H9 (cell line): ENCODE data around the gene SLC35B2. TPM values are rescaled to one million over a fixed set of nuclear protein-coding genes. Genes with fewer than 3 reads are reported as not detected.

Experiments used
- DNase-seq: peaks from one replicate; pipeline ENCODE4 v3.0.0-alpha.2; 2017
- H2AFZ ChIP-seq: one replicate; pipeline ENCODE4 v1.6.1; 2013; ENCODE audit warnings: mild to moderate bottlenecking, low read length, control low read depth, moderate library complexity
- H2AK5ac ChIP-seq: 2 replicates; pipeline ENCODE4 v1.6.1; 2013; ENCODE audit warnings: low read length, control low read depth, mixed read lengths; ENCODE audit not compliant: insufficient read length
- H2BK120ac ChIP-seq: one replicate; pipeline ENCODE4 v1.6.1; 2013; ENCODE audit warnings: low read depth, mild to moderate bottlenecking, low read length, control low read depth, inconsistent platforms; ENCODE audit not compliant: poor library complexity, severe bottlenecking
- H2BK12ac ChIP-seq: 2 replicates; pipeline ENCODE4 v1.6.1; 2013; ENCODE audit warnings: low read length, control low read depth, mixed read lengths, low read depth; ENCODE audit not compliant: insufficient read length
- H2BK15ac ChIP-seq: 2 replicates; pipeline ENCODE4 v1.6.1; 2013; ENCODE audit warnings: low read depth, low read length, control low read depth
- H2BK20ac ChIP-seq: one replicate; pipeline ENCODE4 v1.6.1; 2013; ENCODE audit warnings: low read depth, mild to moderate bottlenecking, low read length, control low read depth, inconsistent platforms; ENCODE audit not compliant: poor library complexity, severe bottlenecking
- H2BK5ac ChIP-seq: 2 replicates; pipeline ENCODE4 v1.6.1; 2013; ENCODE audit warnings: low read length, control low read depth, mixed read lengths; ENCODE audit not compliant: insufficient read length
- H3K14ac ChIP-seq: 2 replicates; pipeline ENCODE4 v1.6.1; 2013; ENCODE audit warnings: low read length, control low read depth; ENCODE audit not compliant: insufficient read depth
- H3K18ac ChIP-seq: 2 replicates; pipeline ENCODE4 v1.6.1; 2013; ENCODE audit warnings: low read depth, mild to moderate bottlenecking, mixed read lengths, low read length, control low read depth; ENCODE audit not compliant: insufficient read length
- H3K23ac ChIP-seq: 2 replicates; pipeline ENCODE4 v1.6.1; 2013; ENCODE audit warnings: low read length, control low read depth, mixed read lengths, low read depth; ENCODE audit not compliant: insufficient read length
- H3K23me2 ChIP-seq: 2 replicates; pipeline ENCODE4 v1.6.1; 2013; ENCODE audit warnings: low read depth, mild to moderate bottlenecking, mixed read lengths, low read length, control low read depth; ENCODE audit not compliant: insufficient read length, poor library complexity, severe bottlenecking
- H3K27ac ChIP-seq: 2 replicates; pipeline ENCODE4 v1.5.1; 2013; ENCODE audit warnings: low read length, control low read depth, mixed read lengths, low read depth; ENCODE audit not compliant: insufficient read length
- H3K27me3 ChIP-seq: 2 replicates; pipeline ENCODE4 v1.6.1; 2013; ENCODE audit warnings: low read length, control low read depth, inconsistent platforms; ENCODE audit not compliant: insufficient read depth
- H3K4ac ChIP-seq: 2 replicates; pipeline ENCODE4 v1.6.1; 2013; ENCODE audit warnings: low read depth, mild to moderate bottlenecking, control low read depth, inconsistent platforms, low read length, moderate library complexity
- H3K4me1 ChIP-seq: 2 replicates; pipeline ENCODE4 v1.6.1; 2013; ENCODE audit warnings: low read length, control low read depth, inconsistent platforms; ENCODE audit not compliant: insufficient read depth
- H3K4me2 ChIP-seq: 2 replicates; pipeline ENCODE4 v1.6.1; 2013; ENCODE audit warnings: low read length, control low read depth, mixed read lengths; ENCODE audit not compliant: insufficient read length, insufficient read depth
- H3K56ac ChIP-seq: 2 replicates; pipeline ENCODE4 v1.6.1; 2013; ENCODE audit warnings: low read depth, mild to moderate bottlenecking, mixed read lengths, low read length, control low read depth; ENCODE audit not compliant: insufficient read length
- H3K79me1 ChIP-seq: 2 replicates; pipeline ENCODE4 v1.6.1; 2013; ENCODE audit warnings: low read depth, mild to moderate bottlenecking, moderate library complexity, low read length, control low read depth, inconsistent platforms; ENCODE audit not compliant: insufficient read depth, poor library complexity, severe bottlenecking
- H3K79me2 ChIP-seq: 2 replicates; pipeline ENCODE4 v1.6.1; 2013; ENCODE audit warnings: low read length, control low read depth, inconsistent platforms; ENCODE audit not compliant: insufficient read depth
- H3K9ac ChIP-seq: 2 replicates; pipeline ENCODE4 v1.6.1; 2013; ENCODE audit warnings: low read length, control low read depth, mixed read lengths; ENCODE audit not compliant: insufficient read length; ENCODE audit errors: extremely low read depth
- H3K9me3 ChIP-seq: one replicate; pipeline ENCODE4 v1.6.1; 2013; ENCODE audit warnings: low read depth, low read length, inconsistent platforms; ENCODE audit not compliant: control insufficient read depth
- H3T11ph ChIP-seq: one replicate; pipeline ENCODE4 v1.6.1; 2013; ENCODE audit warnings: mild to moderate bottlenecking, low read length, control low read depth, inconsistent platforms
- H4K20me1 ChIP-seq: one replicate; pipeline ENCODE4 v1.6.1; 2013; ENCODE audit not compliant: control insufficient read depth, insufficient read length, insufficient read depth
- H4K5ac ChIP-seq: 2 replicates; pipeline ENCODE4 v1.6.1; 2013; ENCODE audit warnings: low read depth, mild to moderate bottlenecking, mixed read lengths, low read length, control low read depth; ENCODE audit not compliant: insufficient read length
- H4K8ac ChIP-seq: replicated peaks from 2 replicates; pipeline ENCODE4 v1.6.1; 2013; ENCODE audit warnings: low read length, control low read depth, mixed read lengths, low read depth; ENCODE audit not compliant: insufficient read length
- H4K91ac ChIP-seq: 2 replicates; pipeline ENCODE4 v1.6.1; 2013; ENCODE audit warnings: low read depth, mild to moderate bottlenecking, moderate library complexity, mixed read lengths, low read length, control low read depth; ENCODE audit not compliant: insufficient read length
- H3K27ac Mint-ChIP-seq, 3 experiments: 2 replicates in 2 of 3; 3 replicates in 1 of 3; pipeline ENCODE4 v1.8.0; 2020 to 2021; ENCODE audit warnings: mixed read lengths in 3 of 3, mild to moderate bottlenecking in 1 of 3, moderate library complexity in 1 of 3
- H3K27me3 Mint-ChIP-seq: 2 replicates; pipeline ENCODE4 v1.8.0; 2021; ENCODE audit warnings: low read depth, mild to moderate bottlenecking, moderate library complexity, mixed read lengths
- H3K36me3 Mint-ChIP-seq, 3 experiments: 2 replicates in 2 of 3; 3 replicates in 1 of 3; pipeline ENCODE4 v1.8.0; 2020 to 2021; ENCODE audit warnings: low read depth in 3 of 3, mixed read lengths in 3 of 3; ENCODE audit not compliant: insufficient read depth in 1 of 3
- H3K4me1 Mint-ChIP-seq, 2 experiments: 2 replicates each; pipeline ENCODE4 v1.8.0; 2020; ENCODE audit warnings: mixed read lengths in 2 of 2
- H3K4me3 Mint-ChIP-seq, 2 experiments: 2 replicates in 1 of 2; 3 replicates in 1 of 2; pipeline ENCODE4 v1.8.0; 2020 to 2021; ENCODE audit warnings: mild to moderate bottlenecking in 2 of 2, mixed read lengths in 2 of 2, moderate library complexity in 1 of 2
- H3K9me3 Mint-ChIP-seq, 2 experiments: 2 replicates in 1 of 2; 3 replicates in 1 of 2; pipeline ENCODE4 v1.8.0; 2020; ENCODE audit warnings: mild to moderate bottlenecking in 2 of 2, mixed read lengths in 2 of 2, moderate library complexity in 1 of 2
- WGBS: extraction: QIAGEN DNeasy Blood & Tissue Kit; methylation state at CpG from one replicate; pipeline ENCODE4 v1.1.7; 2013; ENCODE audit warnings: missing lambda C conversion rate, low lambda C conversion rate, mixed read lengths; ENCODE audit not compliant: insufficient read length; ENCODE audit errors: extremely low coverage; 5-methylcytosine and 5-hydroxymethylcytosine counted together
- total RNA-seq: library from RNA; stranded (reverse); gene quantifications from 2 replicates; pipeline ENCODE4 v1.2.1, GENCODE V29; 2021
- TF ChIP-seq, protein P1 (sequence below): fragments of 200-600 bp; sonication (generic); conservative IDR thresholded peaks from 3 replicates; pipeline ENCODE4 v1.8.0; 2021; ENCODE audit warnings: antibody characterized with exemption, mild to moderate bottlenecking

SLC35B2 gene
- total RNA-seq, 1 experiment from 2014 or later, result 34.5 TPM

DNA sequence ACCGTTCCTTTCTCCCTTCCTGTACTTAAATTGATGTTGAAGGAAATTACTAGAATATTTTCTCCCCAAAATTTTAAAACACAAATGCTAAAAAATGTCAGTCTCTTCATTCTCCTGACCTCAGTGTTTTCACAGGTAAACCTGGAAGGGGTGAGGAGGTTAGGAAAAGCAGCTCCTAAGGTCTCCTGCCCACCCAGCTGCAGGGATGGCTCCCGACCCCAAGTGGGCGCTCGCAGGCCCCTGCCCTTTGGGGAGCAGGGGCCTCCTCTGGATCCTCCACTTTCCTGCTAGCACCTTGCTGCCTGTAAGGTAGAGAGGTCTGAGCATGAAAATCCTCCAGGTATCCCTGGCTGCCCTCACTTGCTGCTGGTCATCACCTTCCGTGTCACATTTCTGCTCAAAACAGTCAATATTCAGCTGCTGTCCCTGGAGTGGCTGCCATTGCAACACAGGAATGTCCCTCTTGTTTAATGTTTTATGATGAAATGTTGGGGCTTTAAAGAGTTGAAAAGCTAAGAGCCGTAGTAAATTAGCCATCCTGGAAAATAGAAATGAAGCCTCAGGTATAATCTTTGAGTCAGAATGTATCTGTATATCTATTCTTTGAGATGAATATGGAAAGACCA is 21.3 kb downstream of the SLC35B2 start:
- no peak overlapping the region for H4K5ac ChIP-seq
- H3K27me3 ChIP-seq, result no peaks in the 10 kb centered on the region
- H4K91ac ChIP-seq, result no peak overlapping the region
- no peak overlapping the region for H2BK12ac ChIP-seq
- Mint-ChIP-seq H3K4me1 (peaks cover 35 to 37% of the 10 kb centered on the region in 2 experiments), H3K4me3 (no peak overlapping the region; a peak in 1 of 5 replicates), H3K36me3 (peaks cover 26 to 45% (median 43%) of the 10 kb centered on the region in 3 experiments; a peak in 6 of 7 replicates), H3K9me3 (no peaks in the 10 kb centered on the region), H3K27me3 (peaks cover 11% of the 10 kb centered on the region), H3K27ac (0 out of 7 replicates have a peak overlapping the region, but pooled peaks of 1 of the 3 experiments have one; percentile 6)
- H2BK120ac ChIP-seq, result no peak overlapping the region
- H4K20me1 ChIP-seq, result no peaks in the 10 kb centered on the region
- H3K27ac ChIP-seq, result no peak overlapping the region
- no peaks in the 10 kb centered on the region for H3K9me3 ChIP-seq
- no peak overlapping the region for H3K18ac ChIP-seq
- TF ChIP-seq, protein P1, sequence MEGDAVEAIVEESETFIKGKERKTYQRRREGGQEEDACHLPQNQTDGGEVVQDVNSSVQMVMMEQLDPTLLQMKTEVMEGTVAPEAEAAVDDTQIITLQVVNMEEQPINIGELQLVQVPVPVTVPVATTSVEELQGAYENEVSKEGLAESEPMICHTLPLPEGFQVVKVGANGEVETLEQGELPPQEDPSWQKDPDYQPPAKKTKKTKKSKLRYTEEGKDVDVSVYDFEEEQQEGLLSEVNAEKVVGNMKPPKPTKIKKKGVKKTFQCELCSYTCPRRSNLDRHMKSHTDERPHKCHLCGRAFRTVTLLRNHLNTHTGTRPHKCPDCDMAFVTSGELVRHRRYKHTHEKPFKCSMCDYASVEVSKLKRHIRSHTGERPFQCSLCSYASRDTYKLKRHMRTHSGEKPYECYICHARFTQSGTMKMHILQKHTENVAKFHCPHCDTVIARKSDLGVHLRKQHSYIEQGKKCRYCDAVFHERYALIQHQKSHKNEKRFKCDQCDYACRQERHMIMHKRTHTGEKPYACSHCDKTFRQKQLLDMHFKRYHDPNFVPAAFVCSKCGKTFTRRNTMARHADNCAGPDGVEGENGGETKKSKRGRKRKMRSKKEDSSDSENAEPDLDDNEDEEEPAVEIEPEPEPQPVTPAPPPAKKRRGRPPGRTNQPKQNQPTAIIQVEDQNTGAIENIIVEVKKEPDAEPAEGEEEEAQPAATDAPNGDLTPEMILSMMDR, result peak; percentile 48
- H3K4ac ChIP-seq, result no peak overlapping the region
- no peak overlapping the region for H3K56ac ChIP-seq
- no peak for DNase-seq
- peaks cover 3% of the 10 kb centered on the region for H3K23me2 ChIP-seq
- H3K9ac ChIP-seq, result no peak overlapping the region
- H3K14ac ChIP-seq, result no peak overlapping the region
- H2AK5ac ChIP-seq, result no peak overlapping the region
- H2AFZ ChIP-seq, result no peak overlapping the region
- H2BK15ac ChIP-seq, result no peak overlapping the region
- H2BK20ac ChIP-seq, result no peak overlapping the region
- WGBS, result no CpG with 5 or more reads among the region's 6 CpGs
- no peak overlapping the region for H4K8ac ChIP-seq
- H3T11ph ChIP-seq, result no peak overlapping the region
- no peak overlapping the region for H2BK5ac ChIP-seq
- no peaks in the 10 kb centered on the region for H3K79me2 ChIP-seq
- no peaks in the 10 kb centered on the region for H3K79me1 ChIP-seq
- H3K4me1 ChIP-seq, result no peaks in the 10 kb centered on the region; the same call in 1 of the 2 replicates
- H3K4me2 ChIP-seq, result no peak overlapping the region
- H3K23ac ChIP-seq, result no peak overlapping the region
